ENCODE data around the gene MBTPS1.

GRCh38 chr16:84053237-84053636 lies 63.5 kb downstream of the MBTPS1 start:
- TF ChIP-seq CTCF (IDR thresholded peaks at IDR 0.05; ENCODE audit: poor library complexity, severe bottlenecking) (no peak), EP300 (conservative IDR thresholded peaks at IDR 0.05; ENCODE audit: poor library complexity, severe bottlenecking) (no peak), EZH2 (IDR thresholded peaks at IDR 0.05; ENCODE audit: borderline replicate concordance, insufficient read depth, low read length, poor library complexity, severe bottlenecking) (no peak)

Data from neural cell (in vitro differentiated cells).